Measurements from ENCODE around the gene PLBD2. TPM values are rescaled to one million over a fixed set of nuclear protein-coding genes. Genes with fewer than 3 reads are reported as not detected.

The PLBD2 gene
- total RNA-seq, 1 experiment from 2014 or later = 22.8 TPM

DNA sequence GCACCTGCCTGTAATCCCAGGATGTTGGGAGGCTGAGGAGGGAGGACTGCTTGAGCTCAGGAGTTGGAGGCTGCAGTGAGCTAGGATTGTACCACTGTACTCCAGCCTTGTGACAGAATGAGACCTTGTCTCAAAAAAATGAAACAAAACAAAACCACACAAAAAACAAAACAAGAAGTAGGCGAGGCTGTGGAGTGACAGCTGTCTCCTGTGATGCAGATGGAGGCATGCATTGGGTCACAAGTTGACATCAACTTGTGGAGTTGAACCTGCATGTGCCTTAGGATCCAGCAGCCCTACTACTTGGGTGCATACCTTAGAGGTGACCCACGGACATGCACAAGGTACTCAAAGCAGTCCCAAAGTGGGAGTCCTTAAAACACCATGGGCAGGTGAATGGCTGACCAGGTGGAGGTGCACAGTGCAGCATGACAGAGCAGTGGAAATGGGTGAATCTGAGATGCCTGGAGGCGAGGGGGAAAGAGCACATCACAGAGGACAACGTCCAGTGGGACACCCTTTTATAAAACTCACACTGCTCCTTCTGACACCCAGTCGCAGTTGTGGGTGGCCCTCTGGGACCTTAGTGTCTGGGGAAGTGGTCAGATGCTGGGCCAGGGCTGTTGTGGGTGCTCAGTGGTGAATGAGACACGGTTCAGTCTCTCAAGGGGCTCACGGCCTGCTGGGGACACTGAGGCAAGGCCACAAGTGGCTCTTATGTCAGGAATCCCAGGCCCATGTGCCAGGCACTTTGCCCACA is 12.7 kb downstream of the PLBD2 start:
- DNase-seq (ENCODE audit: low read depth) = no peak

DNA sequence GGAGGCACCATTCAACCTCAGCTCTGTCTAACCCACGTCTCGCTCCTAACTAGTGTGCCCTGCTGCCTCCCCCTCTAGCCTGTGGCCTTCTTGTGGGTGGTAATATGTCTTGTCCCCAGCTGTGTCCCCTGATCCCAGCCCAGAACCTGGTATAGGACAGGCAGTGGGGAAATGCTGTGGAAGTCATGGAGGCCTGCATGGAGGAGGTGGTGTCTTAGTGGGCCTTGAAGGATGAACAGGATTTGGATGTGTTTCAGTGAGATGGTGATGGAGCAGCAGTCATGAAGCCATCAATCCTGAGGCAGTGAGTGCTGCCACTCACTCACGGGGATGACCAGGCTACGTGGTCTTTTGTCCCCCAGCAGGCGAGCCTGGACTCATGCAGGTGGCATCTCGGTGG is 13.4 kb downstream of the PLBD2 start:
- no peak for DNase-seq (ENCODE audit: low read depth)

DNA sequence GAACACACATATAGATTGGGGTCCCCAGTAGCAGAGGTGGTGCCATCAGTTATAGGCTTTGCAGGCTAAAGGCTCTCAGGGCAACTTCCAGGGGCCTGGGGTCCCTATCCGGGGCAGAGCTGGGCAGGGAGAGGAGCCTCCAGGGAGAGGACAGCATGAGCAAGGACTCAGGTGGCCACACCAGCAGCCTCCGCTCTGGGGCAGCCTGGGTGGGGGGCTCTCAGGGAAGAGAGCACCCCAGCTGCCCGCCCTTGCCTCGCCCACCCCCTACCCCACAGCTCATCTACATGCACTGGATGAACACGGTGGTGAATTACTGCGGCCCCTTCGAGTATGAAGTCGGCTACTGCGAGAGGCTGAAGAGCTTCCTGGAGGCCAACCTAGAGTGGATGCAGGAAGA is 14.0 kb downstream of the PLBD2 start:
- no peak for DNase-seq (ENCODE audit: low read depth)

DNA sequence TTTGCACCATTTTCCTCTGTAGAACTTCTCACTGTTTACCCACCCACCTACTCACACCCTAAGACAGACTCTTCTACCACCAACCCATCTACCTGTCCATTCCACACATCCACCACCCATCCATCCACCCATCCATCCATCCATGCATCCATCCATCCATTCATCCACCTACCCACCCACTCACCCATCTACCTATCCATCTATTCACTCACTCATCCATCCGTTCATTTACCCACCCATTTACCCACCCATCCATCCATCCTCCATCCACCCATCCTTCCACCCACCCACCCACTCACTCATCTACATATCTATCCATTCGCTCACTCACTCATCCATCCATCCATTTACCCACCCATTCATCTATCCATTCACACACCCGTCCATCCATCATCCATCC is 15.1 kb downstream of the PLBD2 start:
- DNase-seq (ENCODE audit: low read depth) = no peak

DNA sequence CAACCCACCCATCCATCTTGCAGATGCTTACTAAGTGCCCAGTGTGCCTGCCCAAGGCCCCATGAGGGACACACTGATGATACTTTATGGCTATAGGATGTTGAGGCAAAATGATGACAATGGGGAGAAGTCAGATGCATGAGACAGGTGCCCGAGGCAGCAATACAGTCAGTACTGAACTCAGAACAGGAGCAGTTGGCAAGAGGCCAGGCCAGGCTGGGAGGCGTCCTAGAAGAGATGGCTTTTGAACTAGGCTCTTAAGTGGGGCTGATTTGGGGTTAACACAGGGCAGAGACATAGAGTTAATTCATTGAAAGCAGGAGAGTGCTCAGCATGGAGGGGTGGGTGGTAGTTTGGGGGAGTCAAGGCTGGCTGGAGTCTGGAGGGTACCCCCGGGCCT is 15.6 kb downstream of the PLBD2 start:
- no peak for DNase-seq (ENCODE audit: low read depth)

DNA sequence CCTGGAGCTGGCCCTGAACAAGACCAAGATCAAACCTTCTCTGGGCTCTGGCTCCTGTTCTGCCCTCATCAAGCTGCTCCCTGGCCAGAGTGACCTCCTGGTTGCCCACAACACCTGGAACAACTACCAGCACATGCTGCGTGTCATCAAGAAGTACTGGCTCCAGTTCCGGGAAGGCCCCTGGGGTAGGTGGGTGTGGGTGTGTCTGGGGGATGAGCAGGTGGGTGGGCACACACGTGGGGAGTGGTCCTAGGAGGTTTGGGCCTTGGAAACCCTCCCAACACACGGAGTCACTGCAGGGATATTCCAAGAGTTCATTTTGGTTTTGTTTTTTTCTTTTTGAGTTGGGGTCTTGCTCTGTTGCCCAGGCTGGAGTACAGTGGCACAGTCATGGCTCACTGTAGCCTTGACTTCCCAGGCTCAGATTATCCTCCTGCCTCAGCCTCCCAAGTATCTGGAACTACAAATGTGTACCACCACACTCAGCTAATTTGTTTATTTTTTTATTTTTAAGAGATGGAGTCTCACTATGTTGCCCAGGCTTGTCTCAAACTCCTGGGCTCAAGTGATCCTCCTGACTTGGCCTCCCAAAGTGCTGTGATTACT is 16.5 kb downstream of the PLBD2 start:
- DNase-seq (ENCODE audit: low read depth) = no peak

DNA sequence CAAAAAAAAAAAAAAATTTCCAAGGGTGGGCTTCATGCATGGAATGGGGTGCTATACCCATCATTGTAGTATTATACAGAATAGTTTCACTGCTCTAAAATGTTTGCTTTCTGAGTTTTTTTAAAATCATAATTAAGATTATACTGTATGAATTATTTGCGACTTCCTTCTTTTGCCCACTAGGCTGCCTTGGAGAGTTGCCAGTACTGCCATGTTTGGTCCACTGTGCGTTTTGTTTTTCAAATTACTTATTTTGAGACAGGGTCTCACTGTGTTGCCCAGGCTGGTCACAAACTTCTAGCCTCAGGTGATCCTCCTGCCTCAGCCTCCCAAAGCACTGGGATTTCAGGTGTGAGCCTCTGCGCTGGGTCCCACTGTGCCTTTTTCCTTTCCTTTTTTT is 19.9 kb downstream of the PLBD2 start:
- no peak for DNase-seq (ENCODE audit: low read depth)

DNA sequence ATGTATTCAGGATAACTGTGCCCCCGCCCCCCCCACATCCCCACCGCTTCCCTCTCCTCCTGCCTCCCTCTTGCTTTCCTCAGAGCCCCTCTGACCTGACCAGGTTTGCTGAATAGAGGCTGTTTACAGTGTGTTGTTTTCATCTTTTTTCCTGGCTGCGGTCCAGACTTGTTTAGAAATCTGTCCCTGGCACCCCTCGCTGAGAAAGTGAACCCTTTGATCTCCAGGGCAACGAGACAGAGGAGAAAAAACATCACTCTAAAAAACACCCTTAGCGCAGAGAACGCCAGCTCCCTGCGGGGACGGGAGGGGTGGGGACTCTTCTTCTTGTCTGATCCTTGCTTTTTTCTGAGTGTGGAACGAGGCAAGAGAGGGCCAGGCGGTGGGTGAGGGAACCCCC is 22.8 kb downstream of the PLBD2 start:
- no peak for DNase-seq (ENCODE audit: low read depth)

DNA sequence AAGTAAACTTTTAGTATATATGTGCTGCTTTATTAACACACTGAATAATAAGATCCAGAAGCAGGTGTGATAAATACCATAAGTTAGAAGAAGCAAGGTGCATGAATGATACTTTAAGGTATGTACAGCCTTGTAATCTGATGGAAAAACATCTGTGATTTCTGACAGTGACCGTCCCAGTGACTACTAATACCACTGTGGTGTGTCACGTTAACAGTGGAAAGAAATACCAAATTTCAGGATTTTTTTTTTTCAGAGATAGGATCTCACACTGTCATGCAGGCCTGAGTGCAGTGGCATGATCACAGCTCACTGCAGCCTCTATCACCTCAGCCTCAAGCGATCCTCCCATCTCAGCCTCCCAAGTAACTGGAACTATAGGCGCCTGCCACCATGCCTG is 23.8 kb downstream of the PLBD2 start:
- no peak for DNase-seq (ENCODE audit: low read depth)

DNA sequence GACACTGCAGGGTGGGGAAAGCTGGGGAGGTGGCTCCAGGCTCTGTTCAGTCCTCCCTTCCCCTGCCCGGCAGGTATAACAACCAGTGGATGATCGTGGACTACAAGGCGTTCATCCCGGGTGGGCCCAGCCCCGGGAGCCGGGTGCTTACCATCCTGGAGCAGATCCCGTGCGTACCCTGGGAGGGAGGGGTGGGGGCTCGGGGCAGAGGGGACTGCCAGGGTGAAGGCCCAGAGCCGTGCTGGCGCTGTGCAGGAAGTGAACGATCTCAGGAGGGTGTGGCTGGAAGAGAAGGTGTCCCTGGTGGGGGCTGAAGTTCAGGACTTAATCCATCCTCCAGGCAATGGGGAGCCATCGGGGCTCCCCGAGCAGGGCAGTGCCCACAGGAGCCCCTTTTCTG is 26.4 kb downstream of the PLBD2 start:
- no peak for DNase-seq (ENCODE audit: low read depth)

DNA sequence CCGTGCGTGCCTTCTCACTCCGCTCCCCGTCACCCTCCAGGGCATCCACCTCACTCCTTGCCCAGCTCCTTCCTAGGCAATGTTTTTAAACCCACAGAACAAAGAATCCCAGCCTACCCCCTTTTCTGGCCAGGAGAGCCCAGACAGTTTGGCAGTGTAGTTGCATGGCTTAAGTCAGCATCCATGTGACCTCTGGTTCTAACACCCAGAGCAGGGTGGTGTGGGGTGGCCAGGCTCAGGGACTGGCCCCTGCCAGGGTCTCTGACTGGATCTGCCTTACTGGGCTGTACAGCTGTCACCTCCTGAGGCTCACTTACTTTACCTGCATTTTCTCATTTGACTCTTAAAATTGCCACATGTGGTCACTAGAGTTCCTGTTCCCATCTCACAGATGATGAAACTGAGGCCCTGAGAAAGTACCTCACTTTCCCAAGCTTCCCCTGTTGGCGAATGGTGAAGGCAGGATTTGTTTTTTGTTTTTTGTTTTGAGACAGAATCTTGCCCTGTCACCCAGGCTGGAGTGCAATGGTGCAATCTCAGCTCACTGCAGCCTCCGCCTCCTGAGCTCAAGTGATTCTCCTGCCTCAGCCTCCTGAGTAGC is 27.0 kb downstream of the PLBD2 start:
- DNase-seq (ENCODE audit: low read depth) = no peak

DNA sequence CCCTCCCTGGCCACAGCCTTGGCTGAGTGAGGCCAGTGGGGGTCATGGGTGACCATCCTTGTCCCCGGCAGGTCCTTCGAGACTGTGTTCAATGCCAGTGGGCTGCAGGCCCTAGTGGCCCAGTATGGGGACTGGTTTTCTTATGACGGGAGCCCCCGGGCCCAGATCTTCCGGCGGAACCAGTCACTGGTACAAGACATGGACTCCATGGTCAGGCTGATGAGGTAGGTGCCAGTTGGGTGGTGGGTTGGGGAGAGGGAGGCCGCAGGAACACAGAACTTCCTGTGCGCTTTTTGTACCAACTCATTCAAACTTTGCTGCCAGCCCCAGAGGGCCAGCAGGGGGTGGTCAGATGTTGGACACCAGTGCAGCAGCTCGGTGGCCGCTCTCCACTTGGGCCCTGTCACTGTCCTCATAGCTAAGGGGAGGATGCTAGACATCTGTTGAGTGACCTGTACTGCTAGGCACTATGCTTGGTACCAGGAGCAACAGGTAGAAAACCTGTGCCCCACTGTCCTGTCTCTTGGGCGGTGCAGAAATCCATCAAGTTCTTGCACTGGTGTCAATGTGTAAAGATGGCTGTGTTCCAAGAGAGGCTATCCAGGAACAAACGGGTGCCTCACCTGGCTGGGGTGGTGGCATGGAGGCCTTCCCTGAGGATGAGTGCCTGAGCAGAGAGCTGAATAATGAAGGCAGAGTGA is 28.6 kb downstream of the PLBD2 start:
- DNase-seq (ENCODE audit: low read depth) = no peak

DNA sequence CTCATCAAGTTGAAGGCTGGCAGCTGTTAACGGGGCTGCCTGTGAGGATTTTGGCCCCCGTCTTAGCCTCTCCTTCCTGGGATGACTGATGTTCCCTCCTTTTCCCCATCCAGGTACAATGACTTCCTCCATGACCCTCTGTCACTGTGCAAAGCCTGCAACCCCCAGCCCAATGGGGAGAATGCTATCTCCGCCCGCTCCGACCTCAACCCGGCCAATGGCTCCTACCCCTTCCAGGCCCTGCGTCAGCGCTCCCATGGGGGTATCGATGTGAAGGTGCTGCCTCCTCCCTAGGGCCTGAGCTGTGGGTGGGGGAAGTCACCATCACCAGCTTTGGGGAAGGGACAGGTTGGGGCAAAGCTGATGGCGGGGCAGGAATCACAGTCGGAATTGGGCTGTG is 29.2 kb downstream of the PLBD2 start:
- DNase-seq (ENCODE audit: low read depth) = no peak

DNA sequence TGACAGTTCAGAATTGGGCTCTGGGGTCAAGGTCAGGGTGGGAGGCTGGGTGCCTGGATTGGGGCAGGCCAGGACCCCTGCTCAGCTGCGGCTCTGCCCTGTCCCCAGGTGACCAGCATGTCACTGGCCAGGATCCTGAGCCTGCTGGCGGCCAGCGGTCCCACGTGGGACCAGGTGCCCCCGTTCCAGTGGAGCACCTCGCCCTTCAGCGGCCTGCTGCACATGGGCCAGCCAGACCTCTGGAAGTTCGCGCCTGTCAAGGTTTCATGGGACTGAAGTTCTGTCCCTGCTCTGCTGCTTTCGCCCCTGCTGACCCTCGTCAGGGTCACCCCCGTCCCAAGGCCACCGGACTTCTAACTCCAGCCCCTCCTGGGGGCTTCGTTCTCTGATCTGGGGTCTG is 30.0 kb downstream of the PLBD2 start:
- DNase-seq (ENCODE audit: low read depth) = no peak

DNA sequence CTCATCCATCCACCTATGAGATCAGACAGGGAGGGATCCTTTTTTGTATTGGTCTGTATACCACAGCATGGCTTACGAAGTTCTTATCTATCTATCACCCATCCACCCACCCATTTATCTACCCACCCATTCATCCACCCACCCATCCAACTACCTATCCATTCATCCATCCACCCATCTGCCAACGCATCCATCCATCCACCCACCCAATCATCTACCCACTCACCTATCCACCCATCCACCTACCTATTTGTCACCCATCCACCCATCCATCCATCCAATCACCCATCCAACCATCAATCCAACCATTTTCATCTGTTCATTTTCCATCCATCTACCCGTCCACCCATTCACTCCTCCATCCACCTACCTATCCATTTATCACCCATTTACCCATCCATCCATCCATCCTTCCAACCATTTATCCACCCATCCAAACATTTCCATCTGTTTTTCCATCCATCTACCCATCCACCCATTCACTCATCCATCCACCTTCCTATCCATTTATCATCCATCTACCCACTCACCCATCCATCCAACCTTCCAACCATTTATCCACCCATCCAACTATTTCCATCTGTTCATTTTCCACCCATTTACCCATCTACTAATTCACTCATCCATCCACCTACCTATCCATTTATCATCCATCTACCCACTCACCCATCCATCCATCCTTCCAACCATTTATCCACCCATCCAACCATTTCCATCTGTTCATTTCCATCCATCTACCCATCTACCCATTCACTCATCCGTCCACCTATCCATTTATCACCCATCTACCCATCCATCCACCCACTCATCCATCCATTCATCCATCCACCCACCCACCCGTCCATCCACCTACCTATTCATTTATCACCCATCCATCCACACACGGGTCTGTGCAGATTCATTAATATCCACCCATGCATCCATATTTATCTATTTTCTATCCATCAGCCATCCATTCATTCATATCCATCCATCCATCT is 32.0 kb downstream of the PLBD2 start:
- DNase-seq (ENCODE audit: low read depth) = no peak

DNA sequence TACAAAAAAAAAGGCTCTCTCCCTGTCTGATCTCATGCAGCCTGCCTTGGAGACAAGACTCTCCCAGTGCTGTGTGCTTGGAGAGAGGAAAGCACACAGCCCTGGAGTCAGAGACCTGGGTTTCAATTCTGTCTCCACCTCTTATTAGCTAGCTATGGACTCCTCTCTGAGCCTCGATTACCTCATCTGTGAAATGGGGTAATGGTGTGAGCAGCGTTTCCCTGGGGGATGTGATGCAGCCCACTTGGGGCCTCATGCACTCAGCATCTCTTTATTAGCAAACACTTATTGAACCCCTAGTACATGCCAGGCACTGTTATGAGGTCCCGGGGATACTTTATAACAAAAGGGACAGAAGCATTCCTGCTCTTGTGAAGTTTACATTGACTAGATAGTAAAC is 32.8 kb downstream of the PLBD2 start:
- no peak for DNase-seq (ENCODE audit: low read depth)

DNA sequence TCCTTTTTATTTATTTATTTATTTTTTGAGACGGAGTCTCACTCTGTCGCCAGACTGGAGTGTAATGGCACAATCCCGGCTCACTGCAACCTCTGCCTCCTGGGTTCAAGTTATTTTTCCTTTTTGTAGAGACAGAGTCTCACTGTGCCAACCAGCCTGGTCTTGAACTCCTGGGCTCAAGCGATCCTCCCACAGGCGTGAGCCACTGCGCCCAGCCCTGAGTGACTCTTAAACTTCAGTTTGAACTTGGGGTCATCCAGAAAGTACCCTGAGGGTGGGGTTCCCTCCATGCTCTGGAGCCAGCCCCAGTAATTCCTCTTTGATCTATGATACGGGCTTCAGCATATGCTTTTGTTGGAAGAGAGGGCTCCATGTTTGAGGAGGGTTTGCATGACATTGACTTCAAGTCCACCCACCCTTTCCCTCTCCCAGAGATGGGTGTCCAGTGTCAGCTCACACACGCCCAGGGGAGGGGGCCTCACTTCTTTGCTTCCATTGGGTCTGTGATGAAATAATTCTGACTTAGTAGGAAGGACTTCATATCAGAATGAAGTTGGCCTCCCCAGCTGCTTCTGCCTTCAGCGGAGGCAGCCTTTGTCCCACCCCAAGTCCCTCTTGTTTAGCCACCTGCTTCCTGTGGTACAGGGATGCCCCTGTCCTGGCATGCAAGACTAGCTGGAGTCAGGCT is 33.4 kb downstream of the PLBD2 start:
- no peak for DNase-seq (ENCODE audit: low read depth)

DNA sequence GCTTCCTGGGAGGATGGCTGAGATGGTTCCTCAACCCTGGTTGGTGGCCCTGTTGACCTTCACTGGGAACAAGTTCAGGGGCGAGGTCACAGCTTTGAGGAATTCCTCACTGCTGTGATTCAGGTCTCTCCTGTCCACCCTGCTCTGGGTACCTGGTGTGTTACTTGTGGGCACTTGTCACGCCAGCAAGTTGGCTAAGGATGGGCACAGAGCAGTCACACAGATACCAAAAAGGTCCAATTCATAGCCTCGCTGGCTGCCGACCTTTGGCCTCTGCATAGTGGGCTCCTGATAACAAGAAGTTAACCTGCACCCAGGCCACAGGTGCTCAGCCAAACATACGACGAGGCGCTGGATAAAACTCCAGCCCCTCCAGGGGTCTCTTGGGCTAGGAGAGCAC is 34.1 kb downstream of the PLBD2 start:
- no peak for DNase-seq (ENCODE audit: low read depth)

DNA sequence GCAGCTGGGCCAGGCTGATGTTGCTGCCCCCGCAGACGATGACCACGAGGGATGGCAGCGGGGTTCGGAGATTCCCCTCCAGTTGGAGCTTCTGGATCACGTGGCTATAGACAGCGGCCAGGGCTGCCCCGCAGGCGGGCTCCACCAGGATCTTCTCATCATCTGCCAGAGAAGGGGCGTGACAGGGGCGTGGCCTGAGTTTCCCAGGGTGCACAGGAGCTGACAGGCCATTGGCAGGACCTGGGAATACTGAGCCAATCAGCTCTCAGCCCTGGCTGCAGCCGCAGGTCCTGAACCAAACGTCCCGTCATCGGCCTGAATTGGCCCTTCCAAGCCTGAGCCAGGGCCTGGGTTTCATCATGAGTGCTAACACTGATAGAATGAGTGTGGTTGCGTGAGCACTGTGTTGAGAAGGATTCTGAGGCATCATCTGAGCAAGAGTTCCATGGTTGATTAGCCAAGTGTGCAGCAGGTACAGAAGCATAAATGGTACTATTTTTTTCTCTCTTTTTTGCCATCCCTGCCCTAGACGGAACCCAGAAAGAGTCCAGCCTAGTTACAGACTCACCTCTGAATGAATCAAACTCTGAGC is 34.7 kb downstream of the PLBD2 start:
- no peak for DNase-seq (ENCODE audit: low read depth)

DNA sequence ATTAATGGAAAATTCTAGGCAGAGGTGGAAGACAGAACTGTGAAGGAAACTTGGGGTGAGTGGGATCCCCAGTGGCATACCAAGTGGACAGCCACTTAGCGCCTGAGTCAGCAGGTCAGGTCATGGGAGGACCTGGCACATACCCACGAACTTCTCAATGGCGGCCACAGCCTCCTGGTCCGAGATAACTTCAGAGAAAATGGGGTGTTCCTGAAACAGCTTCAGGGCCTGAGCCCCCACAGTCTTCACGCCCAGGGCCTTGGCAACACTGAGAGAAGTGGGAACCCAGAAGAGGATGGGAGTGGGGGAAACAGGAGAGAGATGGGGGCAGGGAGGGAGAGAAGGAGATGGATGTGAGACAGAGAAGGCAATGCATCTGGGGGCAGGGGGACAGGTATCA is 35.4 kb downstream of the PLBD2 start:
- DNase-seq (ENCODE audit: low read depth) = no peak

DNA sequence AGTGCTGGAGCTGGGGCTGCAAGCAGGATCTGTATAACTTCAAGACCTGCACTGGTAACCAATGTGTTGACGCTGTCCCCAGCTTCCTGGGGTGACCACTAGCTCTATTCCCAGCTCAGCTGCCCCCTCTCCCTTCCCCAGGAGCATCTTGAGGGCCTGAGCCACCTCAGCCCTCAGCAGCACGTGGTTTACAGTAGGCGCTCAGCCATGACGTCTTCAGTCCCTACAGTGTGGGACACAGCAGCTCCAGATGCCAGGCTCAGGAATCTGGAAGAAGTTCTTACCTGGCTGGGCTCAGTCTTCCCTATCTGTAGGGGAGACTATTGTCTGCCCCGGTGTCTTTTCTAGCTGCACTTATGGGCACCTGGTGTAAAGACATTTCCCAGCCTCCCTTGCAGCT is 36.7 kb downstream of the PLBD2 start:
- DNase-seq (ENCODE audit: low read depth) = no peak
